ENCODE results near the gene ZNF697. TPM values are rescaled to one million over a fixed set of nuclear protein-coding genes. Genes with fewer than 3 reads are reported as not detected.

The ZNF697 gene
- total RNA-seq, 1 donor: 14.2 TPM

- H3K4me3 ChIP-seq (ENCODE audit: low read depth, low read length): no peak overlapping the region
- TF ChIP-seq CTCF (IDR thresholded peaks at IDR 0.05; ENCODE audit: insufficient read depth, low read depth, low read length): no peak
- DNase-seq (ENCODE audit: low read depth): peak; percentile 44
Measured at GRCh38 chr1:119653839-119654170, 5.7 kb upstream of the ZNF697 start.

GRCh38 chr1:119653135-119653838, 5.2 kb upstream of the ZNF697 start:
- DNase-seq (ENCODE audit: low read depth): no peak
- TF ChIP-seq CTCF (IDR thresholded peaks at IDR 0.05; ENCODE audit: insufficient read depth, low read depth, low read length): no peak
- no peak overlapping the region for H3K4me3 ChIP-seq (ENCODE audit: low read depth, low read length)

GRCh38 chr1:119652587-119652986, 4.5 kb upstream of the ZNF697 start:
- DNase-seq (ENCODE audit: low read depth): no peak
- no peak overlapping the region for H3K4me3 ChIP-seq (ENCODE audit: low read depth, low read length)
- TF ChIP-seq CTCF (IDR thresholded peaks at IDR 0.05; ENCODE audit: insufficient read depth, low read depth, low read length): no peak

GRCh38 chr1:119651641-119652040, 3.6 kb upstream of the ZNF697 start:
- no peak for TF ChIP-seq CTCF (IDR thresholded peaks at IDR 0.05; ENCODE audit: insufficient read depth, low read depth, low read length)
- H3K4me3 ChIP-seq (ENCODE audit: low read depth, low read length): no peak overlapping the region
- DNase-seq (ENCODE audit: low read depth): no peak

GRCh38 chr1:119651133-119651532, 3.1 kb upstream of the ZNF697 start:
- no peak overlapping the region for H3K4me3 ChIP-seq (ENCODE audit: low read depth, low read length)
- TF ChIP-seq CTCF (IDR thresholded peaks at IDR 0.05; ENCODE audit: insufficient read depth, low read depth, low read length): no peak
- no peak for DNase-seq (ENCODE audit: low read depth)

GRCh38 chr1:119648620-119649004, 546 bp upstream of the ZNF697 start:
- peak overlapping the region; percentile 77 for H3K4me3 ChIP-seq (ENCODE audit: low read depth, low read length)
- DNase-seq (ENCODE audit: low read depth): peak; percentile 52
- no peak for TF ChIP-seq CTCF (IDR thresholded peaks at IDR 0.05; ENCODE audit: insufficient read depth, low read depth, low read length)

- peak overlapping the region; percentile 77 for H3K4me3 ChIP-seq (ENCODE audit: low read depth, low read length)
- DNase-seq (ENCODE audit: low read depth): no peak
Measured at GRCh38 chr1:119647228-119647733, 785 bp downstream of the ZNF697 start.

More at GRCh38 chr1:119647228-119647733, 785 bp downstream of the ZNF697 start:
- no peak for TF ChIP-seq CTCF (IDR thresholded peaks at IDR 0.05; ENCODE audit: insufficient read depth, low read depth, low read length)

Measured in fibroblast of villous mesenchyme (primary cell).